Brain microvascular endothelial cell (primary cell): Measurements from ENCODE around the gene PCDHGC5.

Experiments used
- DNase-seq: peaks from one replicate; pipeline ENCODE4 v3.0.0-alpha.2; 2020
- H3K27ac ChIP-seq: fragments of 250-450 bp; sonication (Bioruptor Pico); 2 replicates; pipeline ENCODE4 v1.5.1; 2020; ENCODE audit warnings: mild to moderate bottlenecking, moderate library complexity
- H3K27me3 ChIP-seq: fragments of 250-450 bp; sonication (Bioruptor Pico); replicated peaks from 2 replicates; pipeline ENCODE4 v1.5.1; 2020; ENCODE audit warnings: mild to moderate bottlenecking
- H3K36me3 ChIP-seq: fragments of 250-450 bp; sonication (Bioruptor Pico); replicated peaks from 2 replicates; pipeline ENCODE4 v1.5.1; 2020; ENCODE audit warnings: mild to moderate bottlenecking
- H3K4me3 ChIP-seq: 2 replicates; pipeline ENCODE4 v1.5.1; 2011; ENCODE audit warnings: low read depth, mild to moderate bottlenecking, control low read depth, low read length, moderate library complexity
- CTCF ChIP-seq: IDR thresholded peaks from 2 replicates; pipeline ENCODE4 v1.5.1; 2011; ENCODE audit warnings: low read depth, mild to moderate bottlenecking, moderate library complexity, low read length, control low read depth, inconsistent platforms; ENCODE audit errors: missing control alignments
- in situ Hi-C: cut with HindIII; loops from 2 replicates; pipeline ENCODE4 v1.10.0; 2017; ENCODE audit warnings: low sequenced_read_pairs, low pct_ligation_motif_present

Gene PCDHGC5

GRCh38 chr5:141519605-141520565 is 31.0 kb downstream of the PCDHGC5 start:
- in situ Hi-C loops: loop anchor here (25.0 kb wide), 1 partner anchor 108 kb away; the partner anchor contains the start of genes PCDHGA10, PCDHGA11, PCDHGA9 and PCDHGB6
- Histone ChIP-seq H3K36me3 (peaks cover 14% of the 10 kb centered on the region), H3K27me3 (no peaks in the 10 kb centered on the region), H3K27ac (peak overlapping the region; percentile 87), H3K4me3 (no peak overlapping the region)
- DNase-seq: no peak
- no peak for TF ChIP-seq CTCF

- no peaks in the 10 kb centered on the region for H3K27me3 ChIP-seq
- no peak for TF ChIP-seq CTCF
- in situ Hi-C loops: loop anchor here (25.0 kb wide), 1 partner anchor 109 kb away; the partner anchor contains the start of genes PCDHGA10, PCDHGA11, PCDHGA9 and PCDHGB6
- peak; percentile 97 for DNase-seq
- H3K36me3 ChIP-seq: peaks cover 19% of the 10 kb centered on the region
- H3K4me3 ChIP-seq: no peak overlapping the region
- peak overlapping the region; percentile 87 for H3K27ac ChIP-seq
These were observed 32.4 kb downstream of the PCDHGC5 start for GRCh38 chr5:141521244-141521781.

GRCh38 chr5:141522301-141522700 is 33.4 kb downstream of the PCDHGC5 start:
- TF ChIP-seq CTCF: no peak
- Histone ChIP-seq H3K27ac (peak overlapping the region; percentile 87), H3K36me3 (peaks cover 23% of the 10 kb centered on the region), H3K27me3 (no peaks in the 10 kb centered on the region), H3K4me3 (no peak overlapping the region)
- no peak for DNase-seq
- in situ Hi-C loops: loop anchor here (25.0 kb wide), 1 partner anchor 110 kb away; the partner anchor contains the start of genes PCDHGA10, PCDHGA11, PCDHGA9 and PCDHGB6

GRCh38 chr5:141523991-141524390 is 35.1 kb downstream of the PCDHGC5 start:
- DNase-seq: no peak
- in situ Hi-C loops: loop anchor here (25.0 kb wide), 1 partner anchor 112 kb away; the partner anchor contains the start of genes PCDHGA10, PCDHGA11, PCDHGA9 and PCDHGB6
- peaks cover 30% of the 10 kb centered on the region for H3K36me3 ChIP-seq
- no peak overlapping the region for H3K4me3 ChIP-seq
- no peaks in the 10 kb centered on the region for H3K27me3 ChIP-seq
- TF ChIP-seq CTCF: no peak
- peak overlapping the region; percentile 51 for H3K27ac ChIP-seq

GRCh38 chr5:141524604-141525597 is 36.0 kb downstream of the PCDHGC5 start:
- DNase-seq: peak; percentile 98
- H3K27me3 ChIP-seq: no peaks in the 10 kb centered on the region
- peak overlapping the region; percentile 51 for H3K27ac ChIP-seq
- TF ChIP-seq CTCF: peak; percentile 100
- H3K36me3 ChIP-seq: peaks cover 30% of the 10 kb centered on the region
- in situ Hi-C loops: loop anchor here (25.0 kb wide), 1 partner anchor 113 kb away; the partner anchor contains the start of genes PCDHGA10, PCDHGA11, PCDHGA9 and PCDHGB6
- no peak overlapping the region for H3K4me3 ChIP-seq
